Uterus (tissue), 2 donors: ENCODE data around the gene BCKDHB.

Experiments
- CTCF ChIP-seq, 4 experiments: fragments of 200-600 bp in 2 of 4; fragments of 450-650 bp in 2 of 4; sonication (generic) in 2 of 4; IDR thresholded peaks; one replicate each; pipeline ENCODE4 v1.5.1; 2016 to 2019; ENCODE audit warnings: antibody characterized with exemption in 4 of 4, mild to moderate bottlenecking in 2 of 4, moderate library complexity in 1 of 4
- POLR2A ChIP-seq, 2 donors: fragments of 450-650 bp; IDR thresholded peaks; one replicate each; pipeline ENCODE4 v1.6.1; 2016; ENCODE audit warnings: antibody characterized with exemption in 2 of 2, mild to moderate bottlenecking in 1 of 2, moderate library complexity in 1 of 2

GRCh38 chr6:80321011-80321410, 214.5 kb downstream of the BCKDHB start:
- no peak for TF ChIP-seq CTCF (IDR thresholded peaks at IDR 0.05)
- no peak for TF ChIP-seq POLR2A (IDR thresholded peaks at IDR 0.05)
